GM19397 (cell line): ENCODE measurements around the gene DOCK9.

Experiments
- ATAC-seq: cut with Tn5 transposase; IDR thresholded peaks from one replicate; pipeline ENCODE4 v1.9.1; 2021; ENCODE audit warnings: mild to moderate bottlenecking, moderate library complexity; ENCODE audit not compliant: unreplicated experiment

The DOCK9 gene

GRCh38 chr13:98977568-98978265 is at the start of gene DOCK9:
Gene DOCK9, minus strand, starts transcription at chr13:98978064. Its CDS starts 155 bp downstream, at chr13:98977909.
- no peak for ATAC-seq

- no peak for ATAC-seq
Measured at GRCh38 chr13:99027260-99027659, 49.4 kb upstream of the DOCK9 start.

- ATAC-seq = no peak
Measured at GRCh38 chr13:99022941-99023340, 45.1 kb upstream of the DOCK9 start.

- ATAC-seq = no peak
Measured at GRCh38 chr13:99018418-99019180, 40.7 kb upstream of the DOCK9 start.

GRCh38 chr13:99015606-99016490 is 38.0 kb upstream of the DOCK9 start:
- ATAC-seq = no peak

GRCh38 chr13:99014522-99014921 is 36.7 kb upstream of the DOCK9 start:
- ATAC-seq = no peak

GRCh38 chr13:99013951-99014350 is 36.1 kb upstream of the DOCK9 start:
- ATAC-seq = no peak

- ATAC-seq = no peak
Measured at GRCh38 chr13:99012539-99012938, 34.7 kb upstream of the DOCK9 start.

- no peak for ATAC-seq
Measured at GRCh38 chr13:99009987-99010551, 32.2 kb upstream of the DOCK9 start.

GRCh38 chr13:99008577-99008976 is 30.7 kb upstream of the DOCK9 start:
- no peak for ATAC-seq

GRCh38 chr13:99007414-99007986 is 29.6 kb upstream of the DOCK9 start:
- no peak for ATAC-seq

- ATAC-seq = no peak
Measured at GRCh38 chr13:99005609-99006008, 27.7 kb upstream of the DOCK9 start.

- no peak for ATAC-seq
Measured at GRCh38 chr13:99004978-99005377, 27.1 kb upstream of the DOCK9 start.

- no peak for ATAC-seq
Measured at GRCh38 chr13:99003851-99004471, 26.1 kb upstream of the DOCK9 start.

GRCh38 chr13:99003186-99003585 is 25.3 kb upstream of the DOCK9 start:
- no peak for ATAC-seq

GRCh38 chr13:99002172-99002710 is 24.4 kb upstream of the DOCK9 start:
- ATAC-seq = no peak

GRCh38 chr13:99000137-99000536 is 22.3 kb upstream of the DOCK9 start:
- ATAC-seq = no peak

- ATAC-seq = no peak
Measured at GRCh38 chr13:98999639-98999952, 21.7 kb upstream of the DOCK9 start.

- ATAC-seq = no peak
Measured at GRCh38 chr13:98998831-98999638, 21.2 kb upstream of the DOCK9 start.
